Body of pancreas (tissue), 4 donors: Measurements from ENCODE around the gene SUMO3.

ENCODE experiments used
- CTCF ChIP-seq, 7 experiments: fragments of 450-650 bp in 4 of 7; fragments of 200-600 bp in 3 of 7; sonication (generic) in 3 of 7; IDR thresholded peaks; one replicate each; pipeline ENCODE4 v1.5.1; 2016 to 2019; ENCODE audit warnings: antibody characterized with exemption in 7 of 7
- POLR2A ChIP-seq, 3 donors: fragments of 450-650 bp; IDR thresholded peaks; one replicate each; pipeline ENCODE4 v1.6.1; 2016; ENCODE audit warnings: antibody characterized with exemption in 3 of 3, mild to moderate bottlenecking in 2 of 3

- no peak for TF ChIP-seq CTCF (IDR thresholded peaks at IDR 0.05)
- TF ChIP-seq POLR2A (IDR thresholded peaks at IDR 0.05): no peak
Measured at GRCh38 chr21:44853601-44854390, 35.9 kb upstream of the SUMO3 start.
